GM13977 (cell line): ENCODE measurements around the gene NLRP1.

Source experiments
- DNase-seq: peaks from one replicate; pipeline ENCODE4 v3.0.0; 2012; ENCODE audit warnings: low spot score
- CTCF ChIP-seq: IDR thresholded peaks from 2 replicates; pipeline ENCODE4 v1.5.1; 2012; ENCODE audit warnings: mild to moderate bottlenecking, control low read depth; ENCODE audit not compliant: insufficient read depth; ENCODE audit errors: extremely low read depth, missing control alignments
- in situ Hi-C: fragments of 300-500 bp; cut with MboI; formaldehyde crosslinking; loops from one replicate; pipeline ENCODE4 v1.12.0; 2022; ENCODE audit warnings: low sequenced_read_pairs, low pct_unique_long_range_greater_than_20kb, mixed read lengths, inconsistent platforms; ENCODE audit not compliant: unreplicated experiment

The NLRP1 gene

GRCh38 chr17:5595831-5596230 is 11.5 kb upstream of the NLRP1 start:
- DNase-seq, result no peak
- TF ChIP-seq CTCF, result no peak
- in situ Hi-C loops, result loop anchor here (10.0 kb wide), 1 partner anchor 819 kb away; no protein-coding TSS in a partner anchor

- in situ Hi-C loops, result loop anchor here (10.0 kb wide), 1 partner anchor 822 kb away; no protein-coding TSS in a partner anchor
- TF ChIP-seq CTCF, result peak; percentile 63
- DNase-seq, result peak; percentile 48
Observed at GRCh38 chr17:5592382-5592781, 8.1 kb upstream of the NLRP1 start.

- DNase-seq, result no peak
- in situ Hi-C loops, result loop anchor here (10.0 kb wide), 1 partner anchor 823 kb away; no protein-coding TSS in a partner anchor
- no peak for TF ChIP-seq CTCF
Observed at GRCh38 chr17:5591966-5592365, 7.7 kb upstream of the NLRP1 start.

- TF ChIP-seq CTCF, result no peak
- no peak for DNase-seq
- in situ Hi-C loops, result loop anchor here (5.0 to 10.0 kb wide), 2 partner anchors 109 to 846 kb away; partner anchors contain the start of gene AIPL1
Observed at GRCh38 chr17:5588584-5588983, 4.3 kb upstream of the NLRP1 start.

GRCh38 chr17:5587438-5588032 is 3.2 kb upstream of the NLRP1 start:
- DNase-seq, result peak; percentile 74
- in situ Hi-C loops, result loop anchor here (5.0 to 10.0 kb wide), 2 partner anchors 110 to 847 kb away; partner anchors contain the start of gene AIPL1

GRCh38 chr17:5585836-5586521 is 1.7 kb upstream of the NLRP1 start:
- no peak for TF ChIP-seq CTCF
- in situ Hi-C loops, result loop anchor here (5.0 to 10.0 kb wide), 2 partner anchors 111 to 849 kb away; partner anchors contain the start of gene AIPL1
- no peak for DNase-seq

More at GRCh38 chr17:5587438-5588032, 3.2 kb upstream of the NLRP1 start:
- peak; percentile 89 for TF ChIP-seq CTCF
